22Rv1 (cell line): Measurements from ENCODE around the gene TRIM45.

Experiments
- CTCF ChIP-seq: fragments of 450-650 bp; IDR thresholded peaks from 2 replicates; pipeline ENCODE4 v1.5.1; 2017; ENCODE audit warnings: mild to moderate bottlenecking
- ZFX ChIP-seq: fragments of 450-650 bp; IDR thresholded peaks from 2 replicates; pipeline ENCODE4 v1.6.1; 2017; ENCODE audit warnings: antibody characterized with exemption, borderline replicate concordance

GRCh38 chr1:117101334-117101733 is 20.2 kb downstream of the TRIM45 start:
- TF ChIP-seq CTCF (no peak), ZFX (no peak)
